MCF 10A (cell line): ENCODE results near the gene ARHGEF7. TPM values are rescaled to one million over a fixed set of nuclear protein-coding genes. Genes with fewer than 3 reads are reported as not detected.

Experiments used
- BruUV-seq: library from RNA; stranded (reverse); fragments of 400-500 nt; replicated peaks from 2 replicates; lab custom pipeline; 2021; lab: Mats Ljungman, UMichigan
- CTCF ChIA-PET: fragments of 300-600 bp; sonication (Branson Sonifier 250); formaldehyde crosslinking; extraction: SDS; loops from one replicate; lab custom pipeline; 2021; ENCODE audit warnings: antibody characterized with exemption, inconsistent platforms; lab: Yijun Ruan, JAX
- POLR2A ChIA-PET: fragments of 300-600, 350-650 bp; sonication (Branson Sonifier 250); formaldehyde crosslinking; extraction: SDS; loops from one replicate; lab custom pipeline; 2020; ENCODE audit warnings: antibody characterized with exemption, inconsistent platforms; lab: Yijun Ruan, JAX
- DNase-seq: peaks from one replicate; pipeline ENCODE4 v3.0.0-alpha.2; 2018; ENCODE audit not compliant: unreplicated experiment
- H3K27ac Mint-ChIP-seq: one replicate; pipeline ENCODE4 v1.8.0; 2022; ENCODE audit warnings: mild to moderate bottlenecking, low read depth, mixed read lengths; ENCODE audit not compliant: unreplicated experiment
- H3K27me3 Mint-ChIP-seq: one replicate; pipeline ENCODE4 v1.8.0; 2022; ENCODE audit warnings: mixed read lengths; ENCODE audit not compliant: insufficient read depth, unreplicated experiment
- H3K36me3 Mint-ChIP-seq: one replicate; pipeline ENCODE4 v1.8.0; 2022; ENCODE audit warnings: mild to moderate bottlenecking, moderate library complexity, mixed read lengths; ENCODE audit not compliant: insufficient read depth, unreplicated experiment
- H3K4me1 Mint-ChIP-seq: one replicate; pipeline ENCODE4 v1.8.0; 2022; ENCODE audit warnings: mixed read lengths; ENCODE audit not compliant: insufficient read depth, unreplicated experiment
- H3K4me3 Mint-ChIP-seq: one replicate; pipeline ENCODE4 v1.8.0; 2022; ENCODE audit warnings: mild to moderate bottlenecking, moderate library complexity, mixed read lengths; ENCODE audit not compliant: unreplicated experiment
- H3K9me3 Mint-ChIP-seq: one replicate; pipeline ENCODE4 v1.8.0; 2022; ENCODE audit warnings: mixed read lengths; ENCODE audit not compliant: unreplicated experiment
- CTCF ChIP-seq: fragments of 200-600 bp; IDR thresholded peaks from one replicate; pipeline ENCODE4 v1.8.0; 2022; ENCODE audit warnings: antibody characterized with exemption, mild to moderate bottlenecking; ENCODE audit not compliant: unreplicated experiment
- intact Hi-C: fragments of 100-400 bp; cut with micrococcal nuclease; formaldehyde crosslinking; loops from 2 replicates; pipeline ENCODE4 v1.14.1; 2022
- total RNA-seq: library from RNA; stranded (reverse); gene quantifications from 2 replicates; pipeline ENCODE4 v1.2.3, GENCODE V29; 2022

Gene ARHGEF7
- total RNA-seq, 1 experiment from 2014 or later, result 43.5 TPM

- Mint-ChIP-seq H3K4me1 (no peaks in the 10 kb centered on the region), H3K36me3 (no peaks in the 10 kb centered on the region), H3K4me3 (no peak overlapping the region), H3K27ac (no peak overlapping the region), H3K27me3 (peaks cover 4% of the 10 kb centered on the region), H3K9me3 (no peaks in the 10 kb centered on the region)
- intact Hi-C loops, result no loop called here
- DNase-seq, result no peak
- BruUV-seq, result no TSS peak
- ChIA-PET POLR2A (interaction anchor here (0.7 kb wide), 1 partner anchor 1392 kb away, joined by 3 read pairs; no protein-coding TSS in a partner anchor), CTCF (no interaction called here)
- TF ChIP-seq CTCF, result no peak
Observed at GRCh38 chr13:111323950-111324651, 209.0 kb downstream of the ARHGEF7 start.

DNA sequence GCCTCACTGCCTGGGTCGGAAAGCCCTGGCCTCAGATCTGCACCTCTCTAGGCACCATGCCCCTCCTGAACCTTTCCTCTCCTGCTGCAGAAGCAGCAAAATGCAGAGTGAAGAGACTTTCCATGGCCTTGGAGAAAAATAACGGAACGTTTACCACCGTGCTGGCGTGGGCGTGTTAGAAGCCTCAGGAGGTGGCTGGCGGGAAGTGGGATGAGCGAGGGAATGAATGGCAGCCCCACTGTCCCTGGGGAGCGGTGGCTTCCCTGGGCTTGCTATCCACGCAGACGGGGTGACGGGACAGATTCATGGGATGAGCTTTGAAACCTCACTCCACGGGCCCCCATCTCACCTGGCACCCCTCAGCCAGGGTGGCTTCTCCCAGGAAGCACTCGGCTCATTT, 209.6 kb downstream of the ARHGEF7 start:
- CTCF ChIA-PET, result no interaction called here
- TF ChIP-seq CTCF, result no peak
- Mint-ChIP-seq H3K27me3 (peaks cover 10% of the 10 kb centered on the region), H3K4me3 (no peak overlapping the region), H3K4me1 (no peaks in the 10 kb centered on the region), H3K27ac (no peak overlapping the region), H3K36me3 (no peaks in the 10 kb centered on the region), H3K9me3 (no peaks in the 10 kb centered on the region)
- intact Hi-C loops, result no loop called here
- DNase-seq, result no peak
- no TSS peak for BruUV-seq
- POLR2A ChIA-PET, result no interaction called here

DNA sequence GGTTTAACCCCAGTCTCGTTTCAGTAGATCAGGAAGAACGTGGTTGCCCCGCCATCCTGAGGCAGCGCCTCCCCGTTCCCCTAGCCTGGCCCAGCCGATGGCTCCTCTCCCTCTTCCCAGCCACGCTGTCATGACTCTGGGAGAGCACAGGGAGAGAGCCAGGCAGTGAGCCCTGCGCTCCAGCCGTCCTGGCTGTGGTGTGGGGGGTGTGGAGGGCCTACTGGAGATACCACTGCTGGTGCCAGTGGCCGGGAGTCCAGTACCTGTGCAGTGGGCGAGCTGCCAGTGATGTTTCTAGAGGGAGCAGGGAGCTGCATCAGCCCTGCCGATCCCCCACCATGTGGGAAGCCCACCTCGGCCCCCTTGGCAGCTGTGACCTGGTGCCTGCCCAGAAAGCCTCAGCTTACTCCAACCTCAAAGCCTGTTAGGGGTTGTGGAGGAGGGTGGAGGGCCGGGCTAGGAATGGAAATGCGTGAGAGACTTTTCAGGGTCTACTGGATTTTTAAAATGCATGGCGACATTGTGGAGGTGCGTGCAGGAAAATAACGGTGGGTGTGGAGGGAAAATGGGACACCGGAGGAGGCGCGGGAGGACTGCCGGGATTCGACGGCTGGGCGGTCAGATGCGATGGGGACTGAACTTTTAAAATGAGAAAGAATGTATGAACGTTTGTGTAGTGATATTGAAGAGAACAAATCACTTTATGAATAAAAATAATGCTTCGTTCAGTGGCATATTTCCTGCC, 210.2 kb downstream of the ARHGEF7 start:
- POLR2A ChIA-PET, result no interaction called here
- no peak for TF ChIP-seq CTCF
- H3K27ac Mint-ChIP-seq, result no peak overlapping the region
- CTCF ChIA-PET, result interaction anchor here (0.6 kb wide), 1 partner anchor 106 kb away, joined by 3 read pairs; no protein-coding TSS in a partner anchor
- H3K4me3 Mint-ChIP-seq, result no peak overlapping the region
- H3K4me1 Mint-ChIP-seq, result no peaks in the 10 kb centered on the region
- peaks cover 16% of the 10 kb centered on the region for H3K27me3 Mint-ChIP-seq
- no TSS peak for BruUV-seq
- no peak for DNase-seq
- H3K36me3 Mint-ChIP-seq, result no peaks in the 10 kb centered on the region
- H3K9me3 Mint-ChIP-seq, result no peaks in the 10 kb centered on the region
- intact Hi-C loops, result no loop called here

DNA sequence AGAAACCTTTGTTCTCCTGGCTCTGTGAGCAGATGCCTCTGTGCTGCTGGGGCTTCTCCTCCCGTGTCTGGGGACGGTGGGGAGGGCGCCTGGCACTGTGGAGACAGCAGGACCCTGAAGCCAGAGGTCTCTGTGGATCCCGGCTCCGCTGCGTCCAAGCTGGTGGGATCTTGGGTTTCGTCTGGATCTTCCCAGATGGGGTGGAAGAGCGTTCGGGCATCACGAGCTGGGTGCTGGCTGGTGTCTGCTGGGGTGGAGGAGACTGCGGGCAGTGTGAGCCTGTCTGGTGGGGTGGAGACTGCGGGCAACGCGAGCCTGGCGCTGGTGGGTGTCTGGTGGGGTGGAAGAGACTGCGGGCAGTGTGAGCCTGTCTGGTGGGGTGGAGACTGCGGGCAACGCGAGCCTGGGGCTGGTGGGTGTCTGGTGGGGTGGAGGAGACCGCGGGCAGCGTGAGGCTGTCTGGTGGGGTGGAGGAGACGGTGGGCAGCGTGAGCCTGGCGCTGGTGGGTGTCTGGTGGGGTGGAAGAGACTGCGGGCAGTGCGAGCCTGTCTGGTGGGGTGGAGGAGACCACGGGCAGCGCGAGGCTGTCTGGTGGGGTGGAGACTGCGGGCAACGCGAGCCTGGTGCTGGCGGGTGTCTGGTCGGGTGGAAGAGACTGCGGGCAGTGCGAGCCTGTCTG, 211.0 kb downstream of the ARHGEF7 start:
- BruUV-seq, result no TSS peak
- CTCF ChIA-PET, result interaction anchor here (0.6 kb wide), 1 partner anchor 105 kb away, joined by 3 read pairs; no protein-coding TSS in a partner anchor
- H3K4me3 Mint-ChIP-seq, result no peak overlapping the region
- TF ChIP-seq CTCF, result no peak
- H3K9me3 Mint-ChIP-seq, result no peaks in the 10 kb centered on the region
- no peak for DNase-seq
- H3K4me1 Mint-ChIP-seq, result no peaks in the 10 kb centered on the region
- H3K27me3 Mint-ChIP-seq, result peaks cover 24% of the 10 kb centered on the region
- intact Hi-C loops, result no loop called here
- POLR2A ChIA-PET, result no interaction called here
- no peaks in the 10 kb centered on the region for H3K36me3 Mint-ChIP-seq
- H3K27ac Mint-ChIP-seq, result no peak overlapping the region
